ENCODE data around the gene PALLD. TPM values are rescaled to one million over a fixed set of nuclear protein-coding genes. Genes with fewer than 3 reads are reported as not detected.

The PALLD gene
- total RNA-seq, 1 experiment from 2014 or later, result 18.3 TPM

DNA sequence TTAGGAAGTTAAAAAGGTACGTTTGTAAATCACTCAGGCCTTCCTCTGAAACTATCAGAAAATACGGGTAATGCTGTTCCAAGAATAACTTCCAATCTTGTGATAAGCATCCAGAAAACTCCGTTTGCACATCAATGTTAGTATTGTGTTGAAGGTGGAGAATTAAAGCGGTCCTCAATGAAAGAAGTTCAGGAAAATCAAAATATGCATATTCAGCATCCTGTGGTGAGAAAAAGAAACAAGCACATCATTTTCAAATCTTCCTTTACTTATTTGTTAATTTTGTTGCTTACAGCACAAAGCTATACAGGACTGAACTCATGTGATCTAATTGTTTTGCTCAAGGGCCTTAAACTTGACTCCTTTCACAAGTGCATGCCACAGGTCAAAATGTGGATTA lies 35.0 kb upstream of the PALLD start:
- H3K9me3 Mint-ChIP-seq, result peaks cover 3 to 4% of the 10 kb centered on the region in 2 experiments; a peak in 3 of 5 replicates
- no peak overlapping the region for H2BK20ac ChIP-seq (ENCODE audit: low read depth, low read length, poor library complexity, severe bottlenecking)

More for the DNA sequence above, 35.0 kb upstream of the PALLD start:
- Mint-ChIP-seq H3K27me3 (ENCODE audit: low read depth) (no peaks in the 10 kb centered on the region), H3K27ac (no peak overlapping the region), H3K4me3 (no peak overlapping the region), H3K4me1 (peaks cover 6 to 7% of the 10 kb centered on the region in 2 experiments), H3K36me3 (ENCODE audit: insufficient read depth in 1 of 3, low read depth in 3 of 3) (peaks cover 0 to 4% (median 3%) of the 10 kb centered on the region in 3 experiments; a peak in 3 of 7 replicates)
- H3K27me3 ChIP-seq (ENCODE audit: insufficient read depth, low read length), result no peaks in the 10 kb centered on the region
- H4K20me1 ChIP-seq (ENCODE audit: control insufficient read depth, insufficient read depth, insufficient read length), result no peaks in the 10 kb centered on the region
- H2BK5ac ChIP-seq (ENCODE audit: insufficient read length, low read length), result no peak overlapping the region
- H3K23me2 ChIP-seq (ENCODE audit: insufficient read length, low read depth, low read length, poor library complexity, severe bottlenecking), result no peaks in the 10 kb centered on the region
- H2AK5ac ChIP-seq (ENCODE audit: insufficient read length, low read length), result no peak overlapping the region
- H3K4ac ChIP-seq (ENCODE audit: low read depth, low read length), result no peak overlapping the region
- H3K9ac ChIP-seq (ENCODE audit: extremely low read depth, insufficient read length, low read length), result no peak overlapping the region
- TF ChIP-seq, protein P1, sequence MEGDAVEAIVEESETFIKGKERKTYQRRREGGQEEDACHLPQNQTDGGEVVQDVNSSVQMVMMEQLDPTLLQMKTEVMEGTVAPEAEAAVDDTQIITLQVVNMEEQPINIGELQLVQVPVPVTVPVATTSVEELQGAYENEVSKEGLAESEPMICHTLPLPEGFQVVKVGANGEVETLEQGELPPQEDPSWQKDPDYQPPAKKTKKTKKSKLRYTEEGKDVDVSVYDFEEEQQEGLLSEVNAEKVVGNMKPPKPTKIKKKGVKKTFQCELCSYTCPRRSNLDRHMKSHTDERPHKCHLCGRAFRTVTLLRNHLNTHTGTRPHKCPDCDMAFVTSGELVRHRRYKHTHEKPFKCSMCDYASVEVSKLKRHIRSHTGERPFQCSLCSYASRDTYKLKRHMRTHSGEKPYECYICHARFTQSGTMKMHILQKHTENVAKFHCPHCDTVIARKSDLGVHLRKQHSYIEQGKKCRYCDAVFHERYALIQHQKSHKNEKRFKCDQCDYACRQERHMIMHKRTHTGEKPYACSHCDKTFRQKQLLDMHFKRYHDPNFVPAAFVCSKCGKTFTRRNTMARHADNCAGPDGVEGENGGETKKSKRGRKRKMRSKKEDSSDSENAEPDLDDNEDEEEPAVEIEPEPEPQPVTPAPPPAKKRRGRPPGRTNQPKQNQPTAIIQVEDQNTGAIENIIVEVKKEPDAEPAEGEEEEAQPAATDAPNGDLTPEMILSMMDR (conservative IDR thresholded peaks at IDR 0.05), result no peak
- H2AFZ ChIP-seq (ENCODE audit: low read length), result no peak overlapping the region
- WGBS (ENCODE audit: extremely low coverage, insufficient read length, low lambda C conversion rate), result no CpG with 5 or more reads among the region's 4 CpGs
- no peaks in the 10 kb centered on the region for H3K79me2 ChIP-seq (ENCODE audit: insufficient read depth, low read length)
- H4K5ac ChIP-seq (ENCODE audit: insufficient read length, low read depth, low read length), result no peak overlapping the region
- no peak overlapping the region for H3K23ac ChIP-seq (ENCODE audit: insufficient read length, low read depth, low read length)
- no peak overlapping the region for H2BK15ac ChIP-seq (ENCODE audit: low read depth, low read length)
- no peak overlapping the region for H3K14ac ChIP-seq (ENCODE audit: insufficient read depth, low read length)
- H4K8ac ChIP-seq (replicated peaks; ENCODE audit: insufficient read length, low read depth, low read length), result no peak overlapping the region
- no peak overlapping the region for H3K18ac ChIP-seq (ENCODE audit: insufficient read length, low read depth, low read length)
- no peak overlapping the region for H2BK12ac ChIP-seq (ENCODE audit: insufficient read length, low read depth, low read length)
- H2BK120ac ChIP-seq (ENCODE audit: low read depth, low read length, poor library complexity, severe bottlenecking), result no peak overlapping the region
- no peak overlapping the region for H4K91ac ChIP-seq (ENCODE audit: insufficient read length, low read depth, low read length)
- no peak for DNase-seq
- H3K9me3 ChIP-seq (ENCODE audit: control insufficient read depth, low read depth, low read length), result no peaks in the 10 kb centered on the region
- no peaks in the 10 kb centered on the region for H3K79me1 ChIP-seq (ENCODE audit: insufficient read depth, low read depth, low read length, poor library complexity, severe bottlenecking)
- no peak overlapping the region for H3K27ac ChIP-seq (ENCODE audit: insufficient read length, low read depth, low read length)
- H3T11ph ChIP-seq (ENCODE audit: low read length), result no peak overlapping the region
- H3K56ac ChIP-seq (ENCODE audit: insufficient read length, low read depth, low read length), result no peak overlapping the region
- no peak overlapping the region for H3K4me2 ChIP-seq (ENCODE audit: insufficient read depth, insufficient read length, low read length)
- peaks cover 3% of the 10 kb centered on the region; the same call in 1 of the 2 replicates for H3K4me1 ChIP-seq (ENCODE audit: insufficient read depth, low read length)

All from H9 (cell line).